ENCODE measurements around the gene SPATA25. TPM values are rescaled to one million over a fixed set of nuclear protein-coding genes. Genes with fewer than 3 reads are reported as not detected.

SPATA25 gene
- total RNA-seq, 1 experiment from 2014 or later = 7.3 TPM

DNA sequence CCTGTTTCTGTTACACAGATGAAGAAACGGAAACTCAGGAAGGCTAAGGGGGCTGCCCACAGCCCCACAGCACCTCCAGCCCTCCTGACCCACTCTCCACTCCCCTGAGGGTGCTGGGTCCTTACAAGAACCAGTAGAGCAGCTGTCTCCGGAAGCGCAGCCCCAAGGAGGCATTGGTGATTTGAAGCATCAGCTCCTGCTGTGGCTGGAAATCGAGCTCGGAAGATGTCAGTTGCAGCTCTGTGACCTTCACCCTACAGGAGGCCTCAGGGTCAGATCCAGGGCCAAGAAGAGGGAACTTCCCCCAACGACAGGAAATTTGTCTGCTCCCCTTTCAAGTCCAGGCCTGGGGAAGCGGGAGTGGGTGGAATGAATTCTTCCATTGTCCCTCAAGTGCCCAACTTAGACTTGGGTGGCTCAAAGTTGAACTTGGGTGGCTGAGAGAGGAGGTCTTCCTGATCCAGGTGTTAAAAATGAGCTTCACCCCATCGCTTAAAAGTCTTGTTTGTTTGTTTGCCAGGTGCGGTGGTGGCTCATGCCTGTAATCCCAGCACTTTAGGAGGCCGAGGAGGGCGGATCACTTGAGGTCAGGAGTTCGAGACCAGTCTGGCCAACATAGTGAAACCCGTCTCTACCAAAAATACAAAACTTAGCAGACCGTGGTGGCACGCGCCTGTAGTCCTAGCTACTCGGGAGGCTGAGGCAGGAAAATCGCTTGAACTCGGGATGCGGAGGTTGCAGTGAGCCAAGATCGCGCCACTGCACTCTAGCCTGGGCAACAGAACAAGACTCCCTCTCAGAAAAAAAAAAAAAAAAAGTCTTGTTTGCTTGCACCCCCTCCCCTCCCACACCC is 22.6 kb upstream of the SPATA25 start:
- H3K4me3 Mint-ChIP-seq (ENCODE audit: unreplicated experiment) = peak overlapping the region; percentile 72
- H3K4me3 ChIP-seq (ENCODE audit: low read depth, low read length) = no peak overlapping the region

DNA sequence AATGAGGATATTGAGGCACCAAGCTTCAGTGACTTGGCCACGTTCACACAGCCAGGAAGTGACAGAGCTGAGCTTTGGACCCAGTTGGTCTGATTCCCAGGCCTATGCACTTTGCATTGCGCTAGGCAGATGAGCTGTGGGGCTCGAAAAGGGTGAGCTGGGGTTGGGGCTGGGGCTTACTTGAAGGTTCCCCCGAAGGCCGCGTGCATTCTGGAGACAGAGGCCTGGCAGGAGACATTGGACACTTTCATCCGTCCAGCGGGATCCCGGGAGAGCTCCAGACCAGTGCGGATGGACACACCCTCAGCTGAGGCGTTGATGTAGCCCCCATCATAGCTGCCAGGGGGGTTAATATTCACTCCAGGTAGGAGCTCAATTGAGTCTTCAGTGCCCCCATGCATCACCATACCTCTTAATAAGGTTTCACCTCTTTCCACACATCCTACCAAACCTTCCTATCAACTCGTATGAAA is 21.9 kb upstream of the SPATA25 start:
- Mint-ChIP-seq H3K36me3 (ENCODE audit: insufficient read depth, unreplicated experiment) (peaks cover 19% of the 10 kb centered on the region), H3K4me3 (ENCODE audit: unreplicated experiment) (no peak overlapping the region), H3K4me1 (ENCODE audit: low read depth, unreplicated experiment) (peaks cover 13% of the 10 kb centered on the region), H3K9me3 (ENCODE audit: unreplicated experiment) (no peaks in the 10 kb centered on the region), H3K27ac (ENCODE audit: unreplicated experiment) (no peak overlapping the region), H3K27me3 (ENCODE audit: insufficient read depth, unreplicated experiment) (no peaks in the 10 kb centered on the region)
- no TSS peak for BruUV-seq (replicated peaks)
- POLR2A ChIA-PET = interaction anchor here (1.0 kb wide), 3 partner anchors 10 to 18 kb away, joined by 3 to 5 read pairs (median 4); partner anchors contain the start of gene CTSA
- H3K4me1 ChIP-seq = peaks cover 12% of the 10 kb centered on the region
- no peak for DNase-seq
- CTCF ChIA-PET = interaction anchor here (0.7 to 1.9 kb wide), 3 partner anchors 11 to 55 kb away, joined by 3 to 6 read pairs (median 4); no protein-coding TSS in a partner anchor
- no peak overlapping the region for H3K4me3 ChIP-seq (ENCODE audit: low read depth, low read length)
- H3K36me3 ChIP-seq (ENCODE audit: control insufficient read depth, insufficient read depth, low read length) = no peaks in the 10 kb centered on the region
- H3K9me3 ChIP-seq = no peaks in the 10 kb centered on the region
- TF ChIP-seq, protein P1, sequence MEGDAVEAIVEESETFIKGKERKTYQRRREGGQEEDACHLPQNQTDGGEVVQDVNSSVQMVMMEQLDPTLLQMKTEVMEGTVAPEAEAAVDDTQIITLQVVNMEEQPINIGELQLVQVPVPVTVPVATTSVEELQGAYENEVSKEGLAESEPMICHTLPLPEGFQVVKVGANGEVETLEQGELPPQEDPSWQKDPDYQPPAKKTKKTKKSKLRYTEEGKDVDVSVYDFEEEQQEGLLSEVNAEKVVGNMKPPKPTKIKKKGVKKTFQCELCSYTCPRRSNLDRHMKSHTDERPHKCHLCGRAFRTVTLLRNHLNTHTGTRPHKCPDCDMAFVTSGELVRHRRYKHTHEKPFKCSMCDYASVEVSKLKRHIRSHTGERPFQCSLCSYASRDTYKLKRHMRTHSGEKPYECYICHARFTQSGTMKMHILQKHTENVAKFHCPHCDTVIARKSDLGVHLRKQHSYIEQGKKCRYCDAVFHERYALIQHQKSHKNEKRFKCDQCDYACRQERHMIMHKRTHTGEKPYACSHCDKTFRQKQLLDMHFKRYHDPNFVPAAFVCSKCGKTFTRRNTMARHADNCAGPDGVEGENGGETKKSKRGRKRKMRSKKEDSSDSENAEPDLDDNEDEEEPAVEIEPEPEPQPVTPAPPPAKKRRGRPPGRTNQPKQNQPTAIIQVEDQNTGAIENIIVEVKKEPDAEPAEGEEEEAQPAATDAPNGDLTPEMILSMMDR (IDR thresholded peaks at IDR 0.05; ENCODE audit: insufficient read depth in 1 of 2, low read depth in 1 of 2, low read length in 1 of 2, severe bottlenecking in 1 of 2, unreplicated experiment in 1 of 2) = no peak
- intact Hi-C loops (cut with micrococcal nuclease; ENCODE audit: unreplicated experiment) = no loop called here
- H3K27me3 ChIP-seq (replicated peaks; ENCODE audit: control insufficient read depth, insufficient read depth, low read length) = no peaks in the 10 kb centered on the region

More for the DNA sequence above, 22.6 kb upstream of the SPATA25 start:
- H3K27me3 ChIP-seq (replicated peaks; ENCODE audit: control insufficient read depth, insufficient read depth, low read length) = no peaks in the 10 kb centered on the region
- H3K9me3 Mint-ChIP-seq (ENCODE audit: unreplicated experiment) = no peaks in the 10 kb centered on the region
- TF ChIP-seq, protein P1 (IDR thresholded peaks at IDR 0.05; ENCODE audit: insufficient read depth in 1 of 2, low read depth in 1 of 2, low read length in 1 of 2, severe bottlenecking in 1 of 2, unreplicated experiment in 1 of 2) = no peak
- no peak overlapping the region for H3K27ac Mint-ChIP-seq (ENCODE audit: unreplicated experiment)
- ChIA-PET CTCF (interaction anchor here (0.9 to 1.9 kb wide), 3 partner anchors 10 to 20 kb away, joined by 3 to 6 read pairs (median 3); no protein-coding TSS in a partner anchor), POLR2A (interaction anchor here (0.7 to 1.0 kb wide), 4 partner anchors 9 to 1483 kb away, joined by 3 to 8 read pairs (median 4); partner anchors contain the start of gene CTSA)
- BruUV-seq (replicated peaks) = no TSS peak
- intact Hi-C loops (cut with micrococcal nuclease; ENCODE audit: unreplicated experiment) = no loop called here
- H3K36me3 ChIP-seq (ENCODE audit: control insufficient read depth, insufficient read depth, low read length) = no peaks in the 10 kb centered on the region
- no peak for DNase-seq
- peaks cover 12% of the 10 kb centered on the region for H3K4me1 ChIP-seq
- H3K4me1 Mint-ChIP-seq (ENCODE audit: low read depth, unreplicated experiment) = peaks cover 13% of the 10 kb centered on the region
- peaks cover 15% of the 10 kb centered on the region for H3K36me3 Mint-ChIP-seq (ENCODE audit: insufficient read depth, unreplicated experiment)
- H3K9me3 ChIP-seq = no peaks in the 10 kb centered on the region
- H3K27me3 Mint-ChIP-seq (ENCODE audit: insufficient read depth, unreplicated experiment) = no peaks in the 10 kb centered on the region

DNA sequence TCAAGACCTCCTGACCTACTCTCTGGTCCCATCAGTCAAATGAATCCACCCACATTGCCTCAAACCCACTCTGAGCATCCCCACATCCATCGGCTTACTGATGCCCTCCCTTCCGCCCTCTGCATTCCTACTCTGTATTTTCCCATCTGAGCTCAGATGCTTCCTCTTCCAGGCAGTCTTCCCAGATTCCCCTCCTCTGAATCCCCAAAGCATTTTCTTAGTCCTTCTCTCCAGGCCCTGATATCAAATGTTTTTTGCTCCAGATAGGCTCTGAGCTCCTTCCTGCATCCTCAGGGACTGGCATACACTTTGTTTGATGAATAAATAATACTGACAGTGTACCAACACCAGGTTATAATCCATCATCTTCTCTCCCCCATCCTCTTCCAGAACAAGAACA is 20.7 kb upstream of the SPATA25 start:
- Histone ChIP-seq H3K4me3 (ENCODE audit: low read depth, low read length) (no peak overlapping the region), H3K4me1 (peaks cover 12% of the 10 kb centered on the region), H3K9me3 (no peaks in the 10 kb centered on the region), H3K27me3 (replicated peaks; ENCODE audit: control insufficient read depth, insufficient read depth, low read length) (no peaks in the 10 kb centered on the region), H3K36me3 (ENCODE audit: control insufficient read depth, insufficient read depth, low read length) (no peaks in the 10 kb centered on the region)
- CTCF ChIA-PET = interaction anchor here (0.9 kb wide), 2 partner anchors 25 to 62 kb away, joined by 3 read pairs; no protein-coding TSS in a partner anchor
- Mint-ChIP-seq H3K4me1 (ENCODE audit: low read depth, unreplicated experiment) (peaks cover 13% of the 10 kb centered on the region), H3K4me3 (ENCODE audit: unreplicated experiment) (no peak overlapping the region), H3K9me3 (ENCODE audit: unreplicated experiment) (no peaks in the 10 kb centered on the region), H3K36me3 (ENCODE audit: insufficient read depth, unreplicated experiment) (peaks cover 19% of the 10 kb centered on the region), H3K27ac (ENCODE audit: unreplicated experiment) (no peak overlapping the region), H3K27me3 (ENCODE audit: insufficient read depth, unreplicated experiment) (no peaks in the 10 kb centered on the region)
- intact Hi-C loops (cut with micrococcal nuclease; ENCODE audit: unreplicated experiment) = no loop called here
- DNase-seq = no peak
- TF ChIP-seq, protein P1 (IDR thresholded peaks at IDR 0.05; ENCODE audit: insufficient read depth in 1 of 2, low read depth in 1 of 2, low read length in 1 of 2, severe bottlenecking in 1 of 2, unreplicated experiment in 1 of 2) = no peak
- BruUV-seq (replicated peaks) = no TSS peak
- POLR2A ChIA-PET = interaction anchor here (0.7 kb wide), 1 partner anchor 38 kb away, joined by 3 read pairs; no protein-coding TSS in a partner anchor
